ENCODE data around the gene DCAF4. TPM values are rescaled to one million over a fixed set of nuclear protein-coding genes. Genes with fewer than 3 reads are reported as not detected.
"Not testable (repeated sequence)": the region's sequence is repeated elsewhere in the genome, so short reads cannot be mapped to it uniquely, and the experiment has no call there.

Gene DCAF4
- total RNA-seq, 1 donor from 2014 or later: 22.4 TPM

DNA sequence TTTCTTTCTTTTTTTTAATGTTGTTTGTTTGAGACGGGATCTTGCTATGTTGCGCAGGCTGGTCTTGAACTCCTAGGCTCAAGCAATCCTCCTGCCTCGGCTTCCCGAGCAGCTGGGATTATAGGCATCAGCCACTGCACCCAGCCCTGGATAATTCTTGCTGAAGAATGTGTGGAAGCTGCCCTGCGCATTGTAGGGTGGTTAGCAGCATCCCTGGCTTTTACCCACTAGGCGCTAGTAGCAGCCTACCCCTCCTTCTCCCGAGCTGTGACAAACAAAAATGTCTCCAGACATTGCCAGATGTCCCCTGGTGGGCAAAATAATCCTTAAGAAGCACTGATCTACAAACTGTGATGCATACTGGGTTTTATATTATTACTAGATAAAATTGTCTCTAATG, 6.6 kb downstream of the DCAF4 start:
- no peak for DNase-seq

DNA sequence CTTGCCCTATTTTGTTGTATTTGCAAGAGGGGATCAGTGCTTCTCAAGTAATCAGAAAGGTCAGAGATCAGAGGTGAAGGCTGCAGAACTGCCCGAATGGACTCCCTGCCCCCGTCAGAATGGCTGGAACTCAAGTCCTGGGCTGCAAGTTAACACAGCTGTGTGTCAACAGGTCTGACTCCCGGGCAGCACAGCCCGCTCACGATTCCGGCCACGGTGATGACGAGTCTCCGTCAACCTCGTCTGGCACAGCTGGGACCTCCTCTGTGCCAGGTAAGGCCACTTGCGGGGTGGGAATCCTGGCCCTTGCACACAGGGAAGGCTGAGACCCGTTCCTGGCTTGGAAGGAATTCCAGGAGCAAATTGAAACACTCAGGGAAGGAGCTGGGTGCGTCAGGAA, 13.4 kb downstream of the DCAF4 start:
- DNase-seq: no peak

DNA sequence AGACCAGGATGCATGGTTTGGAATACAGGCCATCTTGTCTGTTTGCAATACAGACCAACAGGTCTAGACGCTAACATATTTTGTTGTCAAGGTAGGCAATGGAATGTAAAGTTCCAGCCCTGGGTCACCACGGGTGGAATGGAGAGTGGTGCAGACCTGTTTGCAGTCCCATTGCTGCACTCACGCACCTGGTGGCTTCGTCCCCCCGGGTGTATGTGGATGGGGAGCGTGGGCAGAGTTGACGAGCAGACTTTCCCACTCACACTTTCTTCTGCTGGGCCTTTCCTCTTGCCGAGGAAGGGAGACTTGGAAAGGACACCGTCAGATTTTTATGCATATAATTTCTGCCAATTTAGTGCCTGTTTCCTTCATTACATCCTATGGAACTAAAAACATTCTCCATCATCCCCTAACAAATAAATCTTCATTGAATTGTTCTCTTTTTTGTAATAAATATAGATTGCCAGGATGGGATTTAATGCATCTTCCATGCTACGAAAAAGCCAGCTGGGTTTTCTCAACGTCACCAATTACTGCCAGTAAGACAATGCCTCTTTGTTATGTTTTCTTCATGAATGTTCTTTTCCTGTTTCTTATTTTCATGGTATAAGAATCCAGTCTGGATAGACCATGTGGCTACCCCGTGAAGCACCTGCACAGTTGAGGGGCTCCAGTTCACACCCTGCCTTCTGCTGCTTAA, 15.2 kb downstream of the DCAF4 start:
- peak; percentile 81 for DNase-seq

DNA sequence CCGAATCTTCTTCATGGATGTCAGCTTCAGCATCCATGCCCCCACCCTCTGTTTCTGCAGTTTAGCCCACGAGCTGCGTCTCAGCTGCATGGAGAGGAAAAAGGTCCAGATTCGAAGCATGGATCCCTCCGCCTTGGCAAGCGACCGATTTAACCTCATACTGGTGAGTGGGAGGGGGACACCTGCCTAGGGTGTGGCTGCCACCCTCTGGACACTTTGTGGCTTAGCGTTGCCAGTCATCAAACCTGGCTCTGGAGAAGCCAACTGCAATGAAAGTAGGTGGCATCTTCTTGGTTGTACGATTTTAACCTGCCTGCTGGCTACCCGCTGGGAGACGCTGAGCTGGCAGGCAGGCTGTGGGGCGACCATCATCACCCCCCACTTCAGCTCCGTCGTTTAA, 16.7 kb downstream of the DCAF4 start:
- no peak for DNase-seq

DNA sequence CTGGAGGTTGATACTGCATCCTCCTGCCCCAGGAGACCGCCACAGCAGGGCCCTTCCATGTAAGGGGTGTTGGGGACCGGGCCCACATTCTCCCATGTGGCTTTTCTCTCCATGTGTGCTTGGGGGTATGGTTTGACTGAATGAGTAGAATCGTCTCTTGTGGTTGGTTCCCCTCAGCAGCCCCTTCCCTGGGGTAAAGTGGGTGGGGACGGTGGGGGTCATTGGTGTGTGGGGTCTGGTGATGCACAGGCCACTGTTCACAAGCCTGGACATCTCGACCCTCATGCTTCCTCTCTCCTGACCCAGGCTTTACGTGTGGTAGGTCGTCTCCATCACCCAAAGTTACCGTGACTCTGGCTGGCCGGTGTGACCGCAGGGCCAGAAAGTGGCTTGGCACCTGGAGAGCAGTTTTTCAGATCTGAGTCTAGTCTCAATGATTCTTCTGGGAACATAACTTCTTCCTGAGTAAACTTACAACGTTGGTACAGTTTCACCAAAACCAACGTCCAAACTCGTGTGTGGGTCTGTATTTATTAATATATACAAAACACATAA, 17.7 kb downstream of the DCAF4 start:
- DNase-seq: no peak

DNA sequence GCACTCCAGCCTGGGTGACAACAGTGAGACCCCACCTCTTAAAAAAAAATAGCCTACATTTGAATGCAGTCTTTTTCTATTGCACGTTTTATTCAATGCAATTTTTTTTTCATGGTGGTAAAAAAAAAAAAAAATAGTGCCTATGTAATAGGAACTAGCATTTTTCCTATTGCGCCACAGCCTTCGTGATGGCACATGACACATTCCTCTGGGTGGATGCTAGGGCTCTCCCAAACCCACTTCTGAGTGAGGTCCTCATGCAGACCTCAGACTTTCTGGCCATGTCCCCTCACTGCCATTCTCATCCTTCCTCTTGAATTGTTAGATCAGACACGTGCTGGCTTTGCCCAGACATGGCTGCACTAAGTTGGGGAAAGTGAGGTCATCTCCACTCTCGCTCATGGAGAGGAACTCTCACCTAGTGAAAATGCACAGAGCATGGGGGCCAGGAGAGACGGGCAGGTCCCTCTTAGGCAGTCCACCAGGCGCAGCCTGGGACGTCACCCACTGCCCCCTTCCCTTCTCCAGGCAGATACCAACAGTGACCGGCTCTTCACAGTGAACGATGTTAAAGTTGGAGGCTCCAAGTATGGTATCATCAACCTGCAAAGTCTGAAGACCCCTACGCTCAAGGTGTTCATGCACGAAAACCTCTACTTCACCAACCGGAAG, 19.2 kb downstream of the DCAF4 start:
- DNase-seq: no peak

DNA sequence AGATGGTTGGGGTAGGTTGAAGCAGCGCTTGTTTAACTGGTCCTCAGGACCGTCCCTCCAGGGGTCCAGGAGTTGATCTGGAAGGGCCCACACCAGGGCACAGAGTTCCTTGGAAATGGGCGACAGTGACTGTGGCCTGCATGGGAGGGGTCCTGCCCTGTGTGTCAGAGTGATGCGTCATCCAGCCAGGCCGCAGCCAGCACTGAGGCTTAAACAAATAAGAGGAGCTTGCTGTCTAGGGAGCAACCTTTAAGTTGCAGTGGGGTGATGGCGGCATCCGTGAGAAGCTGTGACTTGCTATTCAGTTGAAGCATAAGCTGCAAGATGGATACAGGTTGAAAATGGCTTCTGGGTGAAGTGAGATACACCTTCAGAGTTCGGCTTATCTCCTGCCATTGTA, 20.2 kb downstream of the DCAF4 start:
- DNase-seq: no peak

DNA sequence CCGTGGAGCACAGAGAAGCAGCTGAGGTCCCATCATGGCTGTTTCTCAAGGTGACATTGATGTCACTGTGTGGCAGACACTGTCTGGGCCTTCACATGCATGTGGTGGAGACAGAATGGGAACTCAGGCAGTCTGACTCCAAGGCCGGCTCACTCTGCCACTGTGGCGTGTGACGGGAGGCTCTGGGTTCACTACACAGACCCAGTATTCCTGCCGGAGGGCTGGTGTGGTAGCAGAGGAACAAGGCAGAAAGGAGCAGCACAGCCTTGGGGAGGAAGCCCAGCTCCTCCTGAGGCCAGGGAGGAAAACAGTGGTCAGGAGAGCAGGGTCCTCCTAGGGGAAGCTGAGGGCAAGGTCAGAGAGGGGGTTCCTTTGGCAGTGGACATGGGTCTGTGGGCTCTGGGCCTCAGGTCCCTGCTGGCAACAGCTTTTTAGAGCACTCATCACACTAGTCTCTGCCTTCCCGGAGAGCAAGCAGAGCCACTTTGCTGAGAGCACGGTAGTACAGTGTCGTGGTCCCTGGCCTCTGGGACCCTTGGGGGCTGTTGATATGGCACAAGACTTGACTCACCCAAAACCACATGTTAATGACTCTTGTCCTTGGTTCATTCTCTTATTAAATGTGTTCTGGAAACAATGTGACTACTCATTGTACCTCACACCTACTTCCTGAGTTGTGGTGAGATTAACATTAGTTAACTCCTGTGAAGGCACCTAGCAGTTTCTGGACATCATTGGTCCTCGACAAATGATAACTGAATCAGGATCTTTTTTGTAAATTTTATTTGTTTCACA, 21.3 kb downstream of the DCAF4 start:
- no peak for DNase-seq

DNA sequence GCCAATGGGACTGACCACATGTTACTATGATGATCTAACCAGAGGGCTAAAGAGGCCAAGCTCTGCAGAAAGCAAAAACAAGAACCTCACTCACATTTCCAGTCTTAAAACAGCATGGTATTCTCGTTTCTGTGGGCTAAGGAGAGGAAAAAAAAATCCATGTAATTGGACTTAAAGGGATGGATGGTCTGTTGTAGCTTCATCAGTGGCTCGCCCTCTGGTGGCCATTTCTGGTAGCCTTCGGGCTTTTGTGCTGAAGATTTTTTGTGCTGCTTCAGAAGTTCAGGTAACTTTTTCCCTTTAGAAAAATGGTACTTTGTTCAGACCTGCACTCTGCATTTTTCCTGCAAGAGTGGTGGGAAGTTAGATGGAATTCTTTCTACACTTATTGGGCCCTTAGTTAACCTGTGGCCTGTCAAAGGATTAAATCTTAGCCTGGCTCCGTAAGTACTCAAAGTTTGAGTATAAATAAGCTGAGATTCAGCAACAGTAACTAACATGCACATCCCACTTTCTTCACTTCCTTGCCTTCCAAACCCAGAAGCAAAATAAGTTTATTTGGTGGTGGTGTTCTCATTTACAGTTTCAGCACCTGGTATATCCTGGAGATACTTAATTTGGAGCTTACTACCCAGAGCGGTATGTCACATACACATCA, 22.3 kb downstream of the DCAF4 start:
- DNase-seq: peak; percentile 77

DNA sequence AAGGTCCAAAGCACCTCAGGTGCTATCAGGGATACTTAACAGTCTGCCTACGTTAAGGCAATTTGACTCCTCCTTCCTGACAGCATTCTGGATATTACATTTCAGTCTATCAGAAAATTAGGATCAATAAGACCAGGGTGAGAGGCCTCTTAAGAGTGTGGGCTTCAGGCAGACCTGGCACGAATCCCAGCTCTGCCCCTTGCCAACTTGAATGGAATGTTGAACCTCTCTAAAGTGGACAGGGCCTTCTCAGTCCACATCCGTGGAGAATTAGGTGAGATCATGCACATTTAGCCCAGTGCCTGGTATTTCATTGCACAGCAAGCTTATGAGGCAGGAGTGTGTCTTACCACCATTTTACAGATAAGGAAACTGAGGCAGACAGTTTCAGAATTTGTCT, 25.9 kb downstream of the DCAF4 start:
- no peak for DNase-seq

DNA sequence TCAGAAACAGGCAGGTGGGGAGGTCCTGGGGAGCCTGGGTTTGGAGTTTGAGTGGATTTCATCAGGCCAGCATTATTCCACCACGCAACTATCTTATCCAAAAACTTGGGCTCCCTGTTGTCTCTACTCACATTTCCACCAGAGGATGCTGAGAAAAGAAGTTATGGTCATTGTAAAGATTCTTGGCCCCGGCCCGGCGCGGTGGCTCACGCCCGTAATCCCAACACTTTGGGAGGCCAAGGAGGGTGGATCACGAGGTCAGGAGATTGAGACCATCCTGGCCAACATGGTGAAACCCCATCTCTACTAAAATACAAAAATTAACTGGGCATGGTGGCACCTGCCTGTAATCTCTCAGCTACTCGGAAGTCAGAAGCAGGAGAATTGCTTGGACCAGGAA, 30.5 kb downstream of the DCAF4 start:
- DNase-seq: not testable (repeated sequence)

DNA sequence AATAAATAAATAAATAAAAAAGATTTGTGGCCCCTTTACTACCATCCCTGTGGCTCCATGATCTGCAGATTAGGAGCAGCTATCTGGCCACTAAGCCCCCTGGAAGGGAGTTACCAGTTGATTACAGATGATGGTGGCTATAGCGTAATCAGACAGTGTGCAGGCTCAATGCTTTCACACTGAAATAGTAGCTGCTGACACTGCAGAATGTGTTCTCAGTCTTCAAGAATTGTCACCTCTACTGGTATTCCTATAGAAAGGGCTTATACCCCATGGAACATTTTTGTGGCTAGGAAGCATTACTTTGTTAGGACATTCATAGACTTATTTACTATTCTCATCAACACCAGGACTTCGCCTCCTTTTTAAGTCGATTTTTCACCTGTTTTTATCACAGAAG, 30.9 kb downstream of the DCAF4 start:
- DNase-seq: no peak

DNA sequence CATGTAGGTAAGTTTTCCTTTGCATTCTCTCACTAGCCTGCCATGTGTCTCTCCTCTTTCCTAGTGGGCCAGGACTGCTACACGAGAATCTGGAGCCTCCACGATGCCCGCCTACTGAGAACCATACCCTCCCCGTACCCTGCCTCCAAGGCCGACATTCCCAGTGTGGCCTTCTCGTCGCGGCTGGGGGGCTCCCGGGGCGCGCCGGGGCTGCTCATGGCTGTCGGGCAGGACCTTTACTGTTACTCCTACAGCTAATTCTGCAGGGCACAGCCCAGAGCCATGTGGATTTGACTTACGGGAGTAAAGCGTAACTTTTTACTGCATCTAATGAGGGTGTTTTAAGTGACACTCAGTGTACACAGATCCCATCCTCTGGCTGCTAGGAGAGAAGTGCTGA, 32.3 kb downstream of the DCAF4 start:
- no peak for DNase-seq

DNA sequence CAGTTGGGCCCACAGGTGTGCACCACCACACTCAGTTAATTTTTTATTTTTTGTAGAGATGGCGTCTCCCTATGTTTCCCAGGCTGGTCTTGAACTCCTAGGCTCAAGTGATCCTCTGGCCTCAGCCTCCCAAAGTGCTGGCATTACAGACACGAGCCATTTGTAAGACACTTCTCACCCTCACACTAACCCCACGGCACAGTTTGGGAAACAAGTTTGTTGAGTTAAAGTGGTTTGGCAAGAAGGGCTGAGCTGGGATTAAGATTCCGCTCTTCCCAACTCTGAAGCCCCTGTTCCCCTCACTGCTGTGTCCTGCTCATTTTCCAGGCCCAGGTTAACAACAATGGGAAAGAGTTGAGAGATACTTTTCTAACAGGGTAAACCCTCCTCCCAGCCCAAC, 34.8 kb downstream of the DCAF4 start:
- not testable (repeated sequence) for DNase-seq

DNA sequence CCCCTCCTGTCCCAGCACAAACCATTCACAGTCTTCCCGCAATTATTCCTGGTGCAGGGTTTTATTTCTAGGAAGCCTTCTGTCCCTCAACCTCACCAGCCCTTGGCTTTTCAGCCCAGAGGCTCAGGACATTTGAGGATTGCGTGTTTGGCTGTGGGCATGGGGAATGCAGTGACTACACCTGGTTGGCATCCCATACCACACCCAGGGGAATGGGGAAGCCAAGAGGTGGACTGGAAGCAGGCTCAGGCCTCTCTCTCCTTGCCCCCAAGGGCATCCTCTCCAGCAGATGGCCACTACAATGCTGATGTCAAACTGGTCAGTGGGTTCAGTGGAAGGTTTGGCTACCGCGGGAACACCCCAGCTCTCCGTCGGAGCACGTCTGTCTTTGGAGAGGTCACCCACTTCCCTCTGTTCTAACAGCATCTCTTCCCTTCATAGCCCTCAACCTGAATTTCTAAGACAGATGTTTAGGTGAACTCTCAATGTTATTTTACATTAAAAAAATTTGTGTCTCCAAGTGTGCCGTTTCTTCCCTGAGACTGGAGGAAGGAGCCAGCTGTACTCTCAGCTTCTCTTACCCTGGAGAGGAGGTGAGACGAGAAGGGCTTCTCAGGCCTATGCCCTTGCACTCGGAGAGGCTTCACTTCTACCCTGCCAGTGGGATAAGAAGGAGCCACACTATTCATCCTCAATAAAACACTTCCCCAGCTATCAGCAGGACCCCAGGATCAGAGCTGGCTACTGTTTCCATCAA, 35.5 kb downstream of the DCAF4 start:
- no peak for DNase-seq

DNA sequence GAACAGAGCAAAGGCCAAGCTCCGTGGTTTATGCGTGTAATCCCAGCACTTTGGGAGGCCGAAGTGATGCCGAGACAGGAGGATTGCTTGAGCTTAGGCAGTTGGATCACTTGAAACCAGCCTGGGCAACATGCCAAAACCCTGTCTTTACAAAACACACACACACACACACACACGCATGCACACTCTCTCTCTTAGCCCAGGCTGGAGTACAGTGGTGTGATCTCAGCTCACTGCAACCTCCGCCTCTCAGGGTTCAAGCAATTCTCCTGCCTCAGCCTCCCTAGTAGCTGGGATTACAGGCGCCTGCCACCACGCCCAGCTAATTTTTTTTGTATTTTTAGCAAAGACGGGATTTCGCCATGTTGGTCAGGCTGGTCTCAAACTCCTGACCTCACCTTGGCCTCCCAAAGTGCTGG, 36.1 kb downstream of the DCAF4 start:
- peak; percentile 72 for DNase-seq

DNA sequence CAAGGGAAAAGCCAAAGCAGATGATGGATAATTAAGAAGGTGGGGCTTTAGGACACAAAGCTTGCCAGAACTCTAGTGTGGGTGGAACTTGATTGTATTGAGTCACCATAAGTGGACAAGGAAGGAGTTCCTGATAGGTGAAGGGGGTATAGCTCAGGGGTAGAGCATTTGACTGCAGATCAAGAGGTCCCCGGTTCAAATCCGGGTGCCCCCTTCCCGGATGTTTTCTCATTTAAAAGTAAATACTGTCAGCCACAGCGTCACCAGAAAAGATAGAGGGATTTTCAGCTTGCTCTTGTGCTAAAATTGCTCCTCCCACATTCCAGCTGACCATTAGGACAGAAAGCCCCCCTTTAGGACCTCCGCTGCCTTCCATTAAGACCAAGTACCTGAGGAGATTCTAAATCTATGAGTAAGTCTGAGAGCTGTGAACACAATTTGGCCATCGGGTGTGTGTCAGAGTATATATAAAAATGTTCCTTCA, 36.6 kb downstream of the DCAF4 start:
- DNase-seq: peak; percentile 9

DNA sequence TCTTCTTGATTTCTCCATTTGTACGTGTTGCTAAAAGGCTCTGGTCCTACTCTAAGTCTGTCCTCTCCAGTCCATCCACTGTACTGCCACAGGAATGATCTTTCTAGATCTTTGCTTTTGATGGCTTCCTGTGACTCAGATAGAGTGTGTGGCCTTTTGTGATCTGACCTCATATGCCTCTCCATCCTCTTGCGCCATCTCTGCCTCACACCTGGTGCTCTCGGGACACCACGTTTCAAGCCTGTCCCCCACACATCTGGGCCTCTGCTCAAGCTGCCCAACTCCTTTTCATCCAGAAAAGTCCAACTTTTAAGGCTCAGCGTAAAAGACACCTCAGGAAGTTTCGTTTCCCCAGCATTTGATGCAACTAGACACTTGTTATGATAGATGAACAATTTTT, 39.0 kb downstream of the DCAF4 start:
- DNase-seq: no peak

DNA sequence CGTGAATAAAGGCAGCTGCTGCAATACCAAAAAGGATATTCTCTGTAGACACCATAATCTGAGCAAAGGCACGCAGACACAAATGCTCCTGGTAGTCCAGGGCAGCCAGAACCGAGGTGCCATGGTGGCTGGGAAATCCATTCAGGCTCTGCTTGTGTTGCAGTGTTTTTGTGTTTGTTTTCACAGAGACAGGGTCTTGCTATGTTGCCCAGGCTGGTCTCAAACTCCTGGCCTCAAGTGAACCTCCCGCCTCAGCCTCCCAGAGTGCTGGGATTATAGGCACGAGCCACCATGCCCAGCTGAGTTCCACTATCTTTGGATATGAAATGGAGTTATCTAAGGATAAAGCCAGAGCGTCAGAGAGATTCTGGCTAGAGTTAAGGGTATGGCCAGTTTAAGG, 39.8 kb downstream of the DCAF4 start:
- DNase-seq: no peak

DNA sequence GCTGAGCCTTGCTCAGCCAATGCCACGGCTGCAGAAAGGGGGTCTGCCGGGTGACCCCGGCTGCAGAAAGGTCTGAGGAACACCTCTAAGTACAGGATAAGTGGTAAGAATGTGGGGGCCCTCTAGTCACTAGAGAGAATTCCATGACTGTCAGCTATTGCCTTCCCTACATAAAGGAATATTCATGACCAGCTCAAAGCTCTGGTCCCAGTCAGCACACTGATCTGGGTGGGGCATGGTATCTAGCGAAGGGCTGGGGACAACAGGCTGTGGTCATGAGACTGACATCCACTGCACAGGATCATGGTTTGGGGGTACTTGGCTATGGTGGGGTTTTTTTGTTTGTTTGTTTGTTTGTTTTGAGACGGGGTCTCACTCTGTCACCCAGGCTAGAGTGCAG, 42.1 kb downstream of the DCAF4 start:
- no peak for DNase-seq

DNA sequence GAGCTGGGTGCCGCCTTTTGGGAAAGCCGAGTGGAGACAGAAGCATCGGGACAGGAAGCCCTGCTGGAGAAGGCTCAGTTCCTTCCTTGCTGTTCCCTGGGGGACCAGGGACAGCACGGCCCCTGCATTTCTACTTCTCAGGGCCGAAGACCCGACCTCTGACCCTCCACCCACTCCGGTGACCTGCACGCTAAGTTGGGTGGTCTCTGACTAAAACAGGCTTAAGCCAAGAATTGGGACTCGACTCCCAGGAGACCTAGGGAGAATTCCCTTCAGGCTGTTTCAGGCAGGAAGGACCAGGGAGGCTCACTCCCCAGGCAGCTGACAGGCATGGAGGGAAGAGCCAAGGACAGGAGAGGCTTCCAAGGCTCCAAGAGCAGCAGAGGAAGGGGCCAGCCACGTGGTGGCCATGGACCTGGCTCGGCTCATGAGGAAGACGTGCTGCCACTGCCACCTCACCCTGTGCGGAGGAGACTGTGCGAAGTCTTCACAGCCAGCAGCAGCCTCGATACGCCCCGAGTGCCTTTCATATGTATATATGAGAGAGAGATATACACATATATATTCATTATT, 43.9 kb downstream of the DCAF4 start:
- DNase-seq: no peak
